ENCODE data around the gene ARHGEF38. TPM values are rescaled to one million over a fixed set of nuclear protein-coding genes. Genes with fewer than 3 reads are reported as not detected.

ARHGEF38 gene, protein sequence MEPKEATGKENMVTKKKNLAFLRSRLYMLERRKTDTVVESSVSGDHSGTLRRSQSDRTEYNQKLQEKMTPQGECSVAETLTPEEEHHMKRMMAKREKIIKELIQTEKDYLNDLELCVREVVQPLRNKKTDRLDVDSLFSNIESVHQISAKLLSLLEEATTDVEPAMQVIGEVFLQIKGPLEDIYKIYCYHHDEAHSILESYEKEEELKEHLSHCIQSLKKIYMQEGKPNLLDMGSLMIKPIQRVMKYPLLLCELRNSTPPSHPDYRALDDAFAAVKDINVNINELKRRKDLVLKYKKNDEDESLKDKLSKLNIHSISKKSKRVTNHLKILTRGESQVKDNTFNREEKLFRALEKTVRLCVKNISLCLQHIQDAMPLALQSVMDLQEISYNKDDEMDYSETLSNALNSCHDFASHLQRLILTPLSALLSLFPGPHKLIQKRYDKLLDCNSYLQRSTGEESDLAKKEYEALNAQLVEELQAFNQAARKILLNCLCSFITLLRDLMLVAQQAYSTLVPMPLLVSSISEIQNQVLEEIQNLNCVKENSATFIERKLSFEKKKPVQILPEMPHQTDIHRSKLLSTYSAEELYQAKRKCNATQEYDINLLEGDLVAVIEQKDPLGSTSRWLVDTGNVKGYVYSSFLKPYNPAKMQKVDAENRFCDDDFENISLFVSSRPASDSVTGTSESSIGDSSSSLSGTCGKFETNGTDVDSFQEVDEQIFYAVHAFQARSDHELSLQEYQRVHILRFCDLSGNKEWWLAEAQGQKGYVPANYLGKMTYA
- 0.10 TPM for polyA plus RNA-seq (2013, experiment 1 of 2; ENCODE audit: insufficient read length)
- 0.41 TPM for polyA plus RNA-seq (2013, experiment 2 of 2; ENCODE audit: insufficient read length)

DNA sequence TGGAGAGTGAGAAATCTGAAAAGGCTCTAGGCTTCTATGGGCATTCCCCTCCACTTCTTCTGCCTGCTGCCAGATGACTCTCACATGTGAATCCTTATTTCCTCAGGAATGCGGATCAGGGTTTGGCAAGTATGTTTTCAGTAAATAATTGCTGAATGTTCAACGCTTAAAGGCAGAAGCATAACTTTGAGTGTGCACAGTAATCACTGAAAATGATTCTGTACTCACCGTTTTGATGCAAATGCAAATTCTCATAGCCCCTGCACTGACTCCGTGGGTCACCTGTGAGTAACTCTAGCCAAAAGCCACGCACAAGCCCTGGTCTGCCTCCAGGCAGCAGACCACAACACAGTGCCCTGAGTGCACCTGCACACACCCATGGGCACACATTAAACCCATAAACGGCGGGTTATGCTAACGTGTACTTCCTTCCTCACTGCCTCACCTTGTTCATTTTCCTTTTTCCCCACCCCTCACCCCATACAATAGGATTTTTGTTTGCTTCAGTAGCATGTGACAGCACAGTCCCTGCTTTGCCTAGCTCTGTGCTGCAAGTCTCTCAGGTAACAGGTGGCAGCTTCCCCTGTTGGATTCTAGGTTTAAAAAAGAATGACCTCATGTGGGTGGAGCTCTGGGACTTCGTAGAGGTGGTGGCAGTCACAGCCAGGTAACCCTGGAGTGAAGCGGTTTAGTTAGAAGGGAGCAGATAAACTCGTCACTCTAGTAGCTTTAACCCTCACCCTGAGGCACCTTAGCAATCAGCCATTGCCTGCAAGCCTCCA is at the start of gene ARHGEF38:
Gene ARHGEF38 (plus strand): TSS at position 656 of the 782 bp plus-strand sequence. CDS start 146 bp downstream, outside the sequence.
- peak; percentile 21 for DNase-seq

DNA sequence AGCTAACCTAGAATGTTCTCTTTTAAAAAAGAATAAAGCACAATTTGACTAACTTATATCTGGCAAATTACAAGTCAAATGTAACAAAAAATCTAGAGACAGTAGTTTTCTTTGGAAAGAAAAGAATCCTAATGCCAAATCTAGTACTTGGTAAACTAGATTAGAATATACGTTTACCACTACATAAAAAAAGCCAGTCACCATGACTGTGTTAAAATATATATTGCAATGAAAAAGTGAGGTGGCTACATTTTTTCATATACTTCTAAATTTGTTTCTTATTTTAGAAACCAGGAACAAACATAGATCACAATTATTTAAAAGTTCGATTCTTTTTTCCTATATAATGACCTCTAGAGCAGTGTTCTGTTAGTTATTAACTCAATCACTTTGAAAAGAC is 48.9 kb upstream of the ARHGEF38 start:
- no peak for DNase-seq

DNA sequence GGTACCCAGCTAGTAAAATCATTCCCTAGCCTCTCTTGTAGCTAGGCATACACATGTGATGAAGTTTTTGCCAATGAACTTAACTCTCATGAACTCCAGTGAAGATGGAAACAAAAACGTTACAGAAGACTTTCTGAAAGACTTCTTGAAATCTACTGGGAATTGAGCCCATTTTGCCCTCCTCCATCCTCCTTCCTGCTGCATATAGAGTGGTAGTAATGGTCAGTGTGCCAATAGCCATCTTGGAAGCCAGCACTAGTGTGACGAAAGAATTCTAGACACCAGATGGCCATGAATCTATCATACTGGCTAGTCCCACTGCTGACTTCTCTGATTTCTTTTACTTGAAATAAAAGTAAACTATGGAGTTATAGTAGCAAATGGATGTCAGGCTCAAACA is 47.7 kb upstream of the ARHGEF38 start:
- DNase-seq, result no peak

DNA sequence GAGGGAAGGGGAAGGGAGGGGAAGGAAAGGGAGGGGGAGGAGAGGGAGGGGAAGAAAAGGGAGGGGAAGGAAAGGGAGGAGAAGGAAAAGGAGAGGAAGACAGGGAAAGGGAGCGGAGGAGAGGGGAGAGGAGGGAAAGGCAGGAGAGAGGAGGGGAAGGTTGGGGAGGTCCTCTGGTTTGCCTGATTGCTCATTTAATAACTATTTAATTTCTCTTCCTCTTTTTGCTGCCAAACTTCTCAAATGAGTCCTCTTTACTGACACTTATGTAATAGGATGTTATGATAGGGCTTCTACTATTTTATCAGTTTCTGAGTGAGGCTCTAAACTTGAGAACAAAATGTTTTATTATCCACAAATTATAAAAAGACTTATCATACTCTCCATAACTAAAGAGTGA is 43.1 kb upstream of the ARHGEF38 start:
- DNase-seq, result no peak

DNA sequence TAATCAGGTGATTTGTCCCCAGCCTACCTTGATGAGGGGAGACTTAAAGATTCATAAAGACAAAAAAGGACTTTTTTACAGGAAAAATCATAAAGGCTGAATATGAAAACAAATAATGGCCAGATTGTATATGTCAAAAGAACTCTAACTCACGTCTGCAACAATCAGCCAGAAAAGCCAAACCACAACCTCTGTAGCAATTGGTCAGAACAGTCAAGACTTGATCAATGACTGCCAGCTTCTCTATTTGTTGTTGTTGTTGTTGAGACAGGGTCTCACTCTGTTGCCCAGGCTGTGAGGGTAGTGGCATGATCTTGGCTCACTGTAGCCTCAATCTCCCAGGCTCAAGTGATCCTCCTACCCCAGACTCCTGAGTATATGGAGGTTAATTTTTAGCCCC is 42.7 kb upstream of the ARHGEF38 start:
- DNase-seq, result no peak

DNA sequence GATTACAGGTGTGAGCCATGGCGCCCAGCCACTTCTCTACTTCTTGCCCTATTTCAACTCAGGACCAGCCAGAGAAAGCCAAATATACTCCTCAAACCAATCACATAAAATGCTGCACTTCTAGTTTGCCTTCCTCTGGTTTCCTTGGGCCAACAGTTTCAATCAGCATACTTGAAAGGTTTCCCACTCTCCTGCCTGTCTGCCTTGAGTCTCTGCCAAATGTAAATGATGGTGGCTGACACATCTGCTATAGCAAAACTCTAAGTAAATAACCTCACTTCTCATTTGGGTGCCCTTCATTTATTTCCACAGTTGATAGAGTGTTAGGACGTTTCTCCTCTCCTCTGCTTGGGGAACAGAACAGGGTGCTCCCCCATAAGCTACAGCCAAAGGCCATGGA is 42.2 kb upstream of the ARHGEF38 start:
- DNase-seq, result no peak

DNA sequence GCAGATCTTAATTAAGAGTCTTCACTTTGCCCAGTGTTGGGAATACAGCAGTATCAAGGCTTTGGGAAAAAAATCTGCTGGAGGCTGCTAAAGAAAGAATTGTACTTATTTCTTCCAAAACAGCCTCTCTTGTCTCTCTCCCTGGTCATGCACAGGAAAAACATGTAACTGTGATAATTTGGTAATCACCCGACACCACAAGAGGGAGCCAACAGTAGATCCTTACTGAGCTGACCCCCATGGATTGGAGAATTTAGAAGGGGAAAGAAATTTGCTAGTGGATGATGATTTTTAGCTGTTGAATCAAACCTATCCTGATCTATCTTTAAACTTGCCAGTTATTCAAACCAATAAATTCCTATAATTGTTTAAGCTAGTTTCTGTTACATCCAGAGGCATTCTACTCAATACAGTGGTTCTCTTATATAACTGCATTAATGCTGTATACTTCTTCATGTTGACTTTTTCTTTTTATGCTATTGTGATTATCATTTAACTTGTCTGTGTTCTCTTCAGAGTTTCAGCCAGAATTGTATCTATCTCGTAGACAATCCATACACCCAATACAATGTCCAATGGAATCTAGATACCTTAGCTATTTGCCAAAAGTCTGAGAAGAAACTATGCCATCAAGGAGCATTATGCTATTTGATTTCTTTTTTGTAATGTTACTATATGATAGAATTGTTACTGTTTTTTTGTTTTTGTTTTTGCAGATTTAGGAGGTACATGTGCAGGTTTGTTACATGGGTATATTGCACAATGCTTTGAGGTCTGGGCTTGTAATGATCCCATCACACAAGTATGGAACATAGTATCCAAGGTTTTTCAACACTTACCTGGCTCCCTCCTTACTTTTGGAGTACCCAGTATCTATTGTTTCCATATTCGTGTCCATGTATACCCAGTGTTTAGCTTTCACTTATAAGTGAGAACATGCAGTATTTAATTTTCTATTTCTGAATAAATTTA is 31.3 kb upstream of the ARHGEF38 start:
- peak; percentile 46 for DNase-seq

DNA sequence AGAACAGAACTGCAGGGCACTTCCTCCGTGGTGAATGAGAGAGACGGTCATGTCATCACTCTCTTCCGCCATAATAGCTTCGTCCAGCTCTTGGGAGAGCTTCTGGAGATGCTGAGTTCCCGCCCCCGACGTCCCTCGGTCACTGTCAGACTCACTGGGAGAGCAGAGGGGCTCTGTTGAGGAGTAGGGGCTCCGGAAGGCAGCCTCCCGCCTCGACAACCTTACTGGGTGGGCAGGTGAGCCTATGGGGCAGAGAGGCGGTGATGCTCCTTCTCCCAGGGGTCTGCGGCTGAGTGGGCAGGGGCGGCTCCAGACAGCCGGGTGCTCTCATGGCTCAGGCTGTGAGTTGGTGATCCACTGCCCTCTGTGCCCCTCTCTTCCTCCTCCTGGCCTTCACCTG is 25.8 kb upstream of the ARHGEF38 start:
- no peak for DNase-seq

DNA sequence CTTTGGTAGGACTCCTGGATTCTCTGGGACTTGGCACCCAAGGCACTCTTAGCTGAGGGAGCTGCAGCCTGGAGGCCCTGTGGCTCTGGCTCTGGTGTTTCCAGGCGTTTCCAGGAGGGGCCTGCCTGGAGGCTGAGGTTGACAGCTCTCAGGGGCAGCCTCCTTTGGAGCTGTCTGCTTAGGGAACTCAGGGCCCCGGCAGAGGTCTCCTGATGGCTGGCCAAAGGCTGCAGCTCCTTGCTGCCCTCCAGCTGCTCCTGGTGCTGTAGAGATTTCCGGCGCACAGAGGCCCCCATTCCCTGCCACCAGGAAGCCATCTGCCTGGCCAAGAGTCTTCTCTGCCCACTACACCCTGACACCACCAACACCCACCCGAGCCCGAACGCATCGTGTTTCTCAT is 25.3 kb upstream of the ARHGEF38 start:
- no peak for DNase-seq

DNA sequence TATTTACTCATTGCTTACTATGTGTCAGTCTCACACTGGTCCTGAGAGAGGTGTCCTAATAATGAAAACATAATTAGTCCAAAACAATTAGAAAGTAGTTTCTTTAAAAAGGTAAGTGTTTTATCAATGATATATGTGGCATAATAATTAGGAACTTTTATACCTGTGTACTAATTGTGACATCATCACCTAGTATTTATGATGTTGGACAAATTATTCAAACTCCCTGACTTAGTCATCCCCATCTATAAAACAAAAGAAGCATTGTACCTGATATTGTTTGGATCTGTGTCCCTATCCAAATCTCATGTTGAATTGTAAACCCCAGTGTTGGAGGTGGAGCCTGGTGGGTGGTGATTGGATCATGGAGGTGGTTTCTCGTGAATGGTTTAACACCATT is 15.8 kb upstream of the ARHGEF38 start:
- no peak for DNase-seq

DNA sequence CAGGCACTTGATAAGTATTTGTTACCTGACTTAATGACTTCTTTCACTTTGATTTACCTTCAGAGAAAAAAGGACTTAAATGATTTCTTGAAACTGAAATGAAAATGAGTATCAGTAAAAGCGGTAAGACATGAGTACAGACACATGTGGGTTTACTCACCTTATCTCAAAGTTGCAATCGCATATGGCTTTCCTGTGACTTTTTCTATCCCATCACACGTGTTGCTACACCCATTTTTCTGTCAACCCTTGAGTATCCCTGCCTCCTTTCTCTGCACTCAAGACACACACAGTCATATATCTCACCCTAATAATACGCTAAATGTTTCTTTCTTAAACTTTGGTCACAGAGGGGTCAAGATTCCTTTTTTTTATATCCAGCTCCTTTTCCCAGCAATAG is 11.0 kb upstream of the ARHGEF38 start:
- no peak for DNase-seq

DNA sequence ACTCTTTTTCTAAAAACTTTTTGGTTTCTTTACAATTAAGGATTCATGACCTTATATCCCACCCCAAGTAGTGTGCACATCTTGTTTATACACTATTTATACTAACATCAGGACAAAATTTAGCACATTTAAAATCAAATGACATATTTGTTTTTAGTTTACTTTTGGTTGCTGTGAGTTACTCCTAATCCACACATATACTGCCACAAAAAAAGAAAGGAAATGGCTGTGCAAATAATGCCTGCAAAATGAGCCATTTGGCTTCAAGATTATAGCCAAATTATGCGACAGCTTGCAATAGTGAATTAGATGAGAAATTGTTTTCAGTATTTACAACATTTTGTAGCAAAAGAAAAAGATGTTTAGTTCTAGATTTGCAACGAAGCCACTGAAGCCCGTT is 10.4 kb upstream of the ARHGEF38 start:
- DNase-seq, result no peak

DNA sequence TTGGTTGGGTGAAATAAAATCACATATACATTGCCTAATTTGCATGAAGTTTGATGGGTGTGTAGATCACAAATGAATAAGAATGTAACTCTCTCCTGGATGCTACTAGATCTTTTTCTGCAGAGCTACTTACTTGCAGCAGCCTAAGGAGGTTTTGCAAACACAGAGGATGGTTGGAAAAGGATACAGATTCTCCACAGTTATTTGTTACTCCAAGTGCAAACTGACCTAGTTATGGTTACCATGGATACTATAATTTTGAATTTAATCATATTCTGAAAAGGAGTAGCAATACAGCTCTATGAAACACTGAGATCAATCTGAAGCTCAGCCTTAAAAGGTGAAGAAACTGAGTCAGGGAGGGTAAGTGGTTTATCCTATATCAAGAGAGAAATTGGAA is 9.1 kb upstream of the ARHGEF38 start:
- DNase-seq, result no peak

DNA sequence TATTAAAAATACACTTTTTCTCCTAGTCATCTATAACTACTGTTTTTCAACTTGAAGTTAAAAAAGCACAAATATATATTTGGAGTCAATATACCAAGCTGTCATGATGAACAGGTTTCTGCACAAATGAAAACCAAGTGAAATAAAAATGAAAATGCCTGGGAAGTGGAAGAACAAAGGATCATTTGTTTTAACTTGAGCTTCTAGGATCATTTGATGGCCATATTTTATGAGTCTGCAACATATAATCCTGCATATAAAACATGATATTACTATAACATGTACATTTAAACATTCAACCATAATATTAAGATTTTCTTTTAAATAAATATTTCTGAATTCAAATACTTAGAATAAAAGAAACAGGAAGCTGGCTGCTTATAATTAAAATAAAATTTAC is 8.5 kb upstream of the ARHGEF38 start:
- no peak for DNase-seq

DNA sequence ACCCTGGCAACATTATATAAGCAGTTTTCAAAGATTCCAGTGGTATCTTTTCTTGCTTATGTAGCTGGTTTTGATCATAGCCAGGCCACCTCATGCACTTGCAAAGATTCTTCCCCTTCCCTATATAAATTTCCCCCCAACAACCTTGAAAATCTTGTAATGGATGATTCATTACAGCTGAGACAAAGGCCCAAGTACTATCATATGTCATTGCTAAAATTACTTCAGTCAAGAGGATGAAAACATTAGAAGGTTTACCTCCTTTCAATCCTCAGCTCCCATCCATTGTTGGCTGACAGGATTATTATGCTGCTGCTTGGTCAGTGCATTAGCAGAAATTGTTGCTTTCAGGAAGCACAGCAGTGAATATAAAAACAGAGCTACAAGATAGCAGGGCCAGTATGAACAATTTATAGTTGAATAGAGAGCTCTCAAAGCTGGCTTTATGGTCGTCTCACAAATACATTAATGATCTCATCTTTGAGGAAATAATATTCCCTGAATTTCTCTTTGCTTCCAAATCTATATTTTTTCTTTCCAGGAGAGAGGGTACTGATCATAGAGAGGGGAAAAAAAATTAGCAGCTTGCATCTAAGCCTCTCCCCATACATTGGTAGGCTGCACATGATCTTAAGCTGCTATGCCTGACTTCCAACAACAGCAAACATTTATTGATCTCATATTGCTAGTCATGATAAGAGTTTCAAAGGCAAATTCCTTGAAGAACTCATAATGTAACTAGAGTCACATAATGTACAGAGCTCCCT is 7.7 kb upstream of the ARHGEF38 start:
- no peak for DNase-seq

DNA sequence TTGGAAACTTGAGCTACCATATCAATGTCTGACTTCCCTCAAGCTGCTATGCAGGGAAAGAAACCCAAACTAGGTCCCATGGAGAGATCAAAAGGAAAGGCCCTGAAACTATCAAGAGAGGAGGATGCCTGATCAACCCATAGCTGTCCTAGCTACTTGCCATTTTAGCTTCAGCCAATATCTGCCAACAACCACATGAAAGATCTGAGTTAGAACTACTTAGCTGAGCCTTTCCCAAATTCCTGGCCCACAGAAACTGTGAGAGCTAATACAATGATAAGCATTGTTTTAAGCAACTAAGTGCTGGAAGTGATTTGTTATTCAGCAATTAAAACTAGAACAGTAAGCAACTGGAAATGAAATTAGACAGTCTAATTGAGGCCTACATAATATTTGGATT is 6.3 kb upstream of the ARHGEF38 start:
- no peak for DNase-seq

DNA sequence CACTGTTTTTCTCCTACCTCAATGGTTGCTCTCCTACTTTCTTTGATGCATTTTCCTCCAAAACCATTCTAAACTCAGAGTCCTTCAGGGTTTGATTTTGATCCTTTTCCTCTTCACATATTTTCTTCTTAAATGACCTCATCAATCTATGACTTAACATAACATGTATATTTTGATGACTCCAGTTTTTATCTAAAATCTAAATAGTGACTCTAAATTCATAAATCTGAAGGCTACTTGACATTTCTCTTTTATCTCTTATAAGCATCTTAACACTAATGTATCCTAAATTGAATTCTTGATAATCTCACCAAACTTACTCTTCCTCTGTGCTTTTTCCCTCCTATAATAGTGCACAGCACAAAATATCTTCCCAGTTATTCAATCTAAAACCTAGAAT is 4.7 kb upstream of the ARHGEF38 start:
- no peak for DNase-seq

DNA sequence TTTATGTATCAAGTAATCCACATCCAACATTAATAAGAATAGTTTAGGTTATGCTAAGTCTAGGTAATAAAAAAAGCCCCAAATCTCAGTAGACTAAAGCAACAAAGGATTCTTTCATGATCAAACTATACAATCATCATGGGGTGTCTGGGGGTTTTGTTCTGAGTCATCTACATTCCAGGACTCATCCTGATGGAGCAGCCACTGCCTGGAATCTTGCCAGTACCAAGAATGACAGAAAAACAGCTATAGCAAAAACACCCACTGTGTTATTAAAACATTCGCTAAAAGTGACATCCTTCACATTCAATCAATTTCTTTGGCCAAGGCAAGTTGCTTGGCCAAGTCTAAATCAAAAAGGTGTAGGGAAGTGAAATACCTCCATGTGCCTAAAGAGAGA is 3.9 kb upstream of the ARHGEF38 start:
- DNase-seq, result peak; percentile 61

DNA sequence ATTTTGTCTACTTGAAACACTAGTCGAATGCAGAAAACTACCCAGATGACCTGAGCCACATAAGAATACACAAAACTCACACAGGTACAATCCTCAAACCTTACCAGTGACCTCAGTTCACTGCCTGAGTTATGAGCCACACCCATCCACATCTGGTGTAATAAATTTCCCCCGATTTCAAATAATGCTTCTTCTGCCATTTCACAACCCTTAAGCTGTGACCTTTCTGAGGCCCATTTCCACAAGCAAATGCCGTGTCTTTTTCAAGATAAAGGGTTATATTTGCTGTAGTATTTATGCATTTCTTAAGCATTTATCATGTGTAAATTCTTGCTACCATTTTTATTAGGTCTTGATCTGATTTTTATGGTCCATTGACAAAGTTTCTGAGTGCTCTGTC is 1.8 kb upstream of the ARHGEF38 start:
- no peak for DNase-seq

DNA sequence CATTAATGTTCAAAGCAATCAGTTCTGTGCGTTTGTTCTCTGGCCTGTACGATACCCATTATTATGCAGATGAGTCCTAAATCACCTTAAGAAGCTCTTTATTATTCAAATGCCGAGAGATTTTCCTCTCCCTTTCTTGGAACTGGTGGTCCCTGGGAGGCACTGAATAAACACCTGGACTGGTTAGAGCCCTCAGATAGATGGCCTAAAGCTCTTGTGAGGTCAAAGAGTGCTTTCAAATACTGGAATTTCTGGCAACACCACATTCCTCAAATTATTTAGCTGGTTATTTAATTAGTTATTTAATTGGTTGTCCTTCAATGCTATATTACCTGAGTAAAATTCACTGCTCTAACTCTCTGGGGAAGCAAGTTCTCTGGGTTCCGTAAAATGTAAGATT is 3.0 kb downstream of the ARHGEF38 start:
- DNase-seq, result no peak

DNA sequence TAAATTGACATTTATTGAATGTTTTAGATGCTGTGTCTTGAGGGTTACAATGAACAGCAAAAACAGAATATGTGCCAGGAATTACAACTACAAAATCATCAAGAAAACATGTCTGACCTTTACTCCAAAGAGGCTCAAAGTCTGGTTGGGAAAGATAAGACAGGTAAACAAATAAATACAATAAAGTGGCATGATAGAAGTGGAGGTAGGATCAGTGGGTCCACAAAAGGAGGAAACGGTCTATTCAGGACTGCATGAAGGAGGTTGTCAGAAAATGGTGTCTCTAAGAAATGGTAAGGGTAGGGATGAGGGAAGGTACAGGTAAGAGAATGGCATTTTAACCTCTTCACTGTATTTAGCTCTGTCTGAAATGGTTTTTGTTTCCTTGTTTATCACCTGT is 3.8 kb downstream of the ARHGEF38 start:
- no peak for DNase-seq
